HG03045 (cell line): ENCODE measurements around the gene GAS2.

Experiments used
- ATAC-seq: cut with Tn5 transposase; IDR thresholded peaks from one replicate; pipeline ENCODE4 v1.9.1; 2021; ENCODE audit warnings: mild to moderate bottlenecking, moderate library complexity; ENCODE audit not compliant: unreplicated experiment

Gene GAS2

GRCh38 chr11:22859756-22860155, 193.3 kb downstream of the GAS2 start:
- ATAC-seq: no peak

GRCh38 chr11:22860241-22860640, 193.8 kb downstream of the GAS2 start, which contains the start of gene CCDC179:
Gene CCDC179 (minus strand): TSS chr11:22860474. CDS start chr11:22860421, 53 bp downstream.
- no peak for ATAC-seq
